ENCODE measurements around the gene TNIK.

DNA sequence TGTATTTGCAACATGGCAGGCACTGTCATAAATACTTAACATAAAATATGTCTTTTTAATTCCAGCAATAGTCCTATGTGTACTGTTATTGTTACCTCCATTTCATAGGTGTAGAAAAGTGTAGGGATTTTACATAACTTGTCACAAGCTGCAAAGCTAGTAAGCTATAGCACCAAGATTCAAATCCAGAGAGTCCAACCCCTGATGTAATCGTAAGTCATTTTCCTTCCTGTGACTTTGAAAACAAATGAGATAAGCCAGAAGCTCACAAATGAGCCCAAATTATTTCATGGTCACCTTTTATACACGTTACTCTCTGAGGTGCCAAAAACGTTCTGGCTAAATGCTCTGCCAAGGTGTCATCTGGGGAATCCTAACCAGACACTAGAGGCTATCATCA lies 23.8 kb downstream of the TNIK start:
- TF ChIP-seq, protein P1, sequence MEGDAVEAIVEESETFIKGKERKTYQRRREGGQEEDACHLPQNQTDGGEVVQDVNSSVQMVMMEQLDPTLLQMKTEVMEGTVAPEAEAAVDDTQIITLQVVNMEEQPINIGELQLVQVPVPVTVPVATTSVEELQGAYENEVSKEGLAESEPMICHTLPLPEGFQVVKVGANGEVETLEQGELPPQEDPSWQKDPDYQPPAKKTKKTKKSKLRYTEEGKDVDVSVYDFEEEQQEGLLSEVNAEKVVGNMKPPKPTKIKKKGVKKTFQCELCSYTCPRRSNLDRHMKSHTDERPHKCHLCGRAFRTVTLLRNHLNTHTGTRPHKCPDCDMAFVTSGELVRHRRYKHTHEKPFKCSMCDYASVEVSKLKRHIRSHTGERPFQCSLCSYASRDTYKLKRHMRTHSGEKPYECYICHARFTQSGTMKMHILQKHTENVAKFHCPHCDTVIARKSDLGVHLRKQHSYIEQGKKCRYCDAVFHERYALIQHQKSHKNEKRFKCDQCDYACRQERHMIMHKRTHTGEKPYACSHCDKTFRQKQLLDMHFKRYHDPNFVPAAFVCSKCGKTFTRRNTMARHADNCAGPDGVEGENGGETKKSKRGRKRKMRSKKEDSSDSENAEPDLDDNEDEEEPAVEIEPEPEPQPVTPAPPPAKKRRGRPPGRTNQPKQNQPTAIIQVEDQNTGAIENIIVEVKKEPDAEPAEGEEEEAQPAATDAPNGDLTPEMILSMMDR (IDR thresholded peaks at IDR 0.05; ENCODE audit: low read depth, low read length, missing input control): no peak
- no peak for TF ChIP-seq TAF1 (conservative IDR thresholded peaks at IDR 0.05)
- no peak for TF ChIP-seq RAD21 (IDR thresholded peaks at IDR 0.05)
- TF ChIP-seq EGR1 (IDR thresholded peaks at IDR 0.05; ENCODE audit: low read depth in 2 of 2): no peak
- TF ChIP-seq FOXA1 (IDR thresholded peaks at IDR 0.05): no peak
- TF ChIP-seq, protein P2, sequence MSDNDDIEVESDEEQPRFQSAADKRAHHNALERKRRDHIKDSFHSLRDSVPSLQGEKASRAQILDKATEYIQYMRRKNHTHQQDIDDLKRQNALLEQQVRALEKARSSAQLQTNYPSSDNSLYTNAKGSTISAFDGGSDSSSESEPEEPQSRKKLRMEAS (IDR thresholded peaks at IDR 0.05): no peak
- no peak for TF ChIP-seq GABPA (IDR thresholded peaks at IDR 0.05 in 1 of 2, conservative IDR thresholded peaks at IDR 0.05 in 1 of 2)
- TF ChIP-seq YY1 (IDR thresholded peaks at IDR 0.05): no peak
- TF ChIP-seq, protein P3, sequence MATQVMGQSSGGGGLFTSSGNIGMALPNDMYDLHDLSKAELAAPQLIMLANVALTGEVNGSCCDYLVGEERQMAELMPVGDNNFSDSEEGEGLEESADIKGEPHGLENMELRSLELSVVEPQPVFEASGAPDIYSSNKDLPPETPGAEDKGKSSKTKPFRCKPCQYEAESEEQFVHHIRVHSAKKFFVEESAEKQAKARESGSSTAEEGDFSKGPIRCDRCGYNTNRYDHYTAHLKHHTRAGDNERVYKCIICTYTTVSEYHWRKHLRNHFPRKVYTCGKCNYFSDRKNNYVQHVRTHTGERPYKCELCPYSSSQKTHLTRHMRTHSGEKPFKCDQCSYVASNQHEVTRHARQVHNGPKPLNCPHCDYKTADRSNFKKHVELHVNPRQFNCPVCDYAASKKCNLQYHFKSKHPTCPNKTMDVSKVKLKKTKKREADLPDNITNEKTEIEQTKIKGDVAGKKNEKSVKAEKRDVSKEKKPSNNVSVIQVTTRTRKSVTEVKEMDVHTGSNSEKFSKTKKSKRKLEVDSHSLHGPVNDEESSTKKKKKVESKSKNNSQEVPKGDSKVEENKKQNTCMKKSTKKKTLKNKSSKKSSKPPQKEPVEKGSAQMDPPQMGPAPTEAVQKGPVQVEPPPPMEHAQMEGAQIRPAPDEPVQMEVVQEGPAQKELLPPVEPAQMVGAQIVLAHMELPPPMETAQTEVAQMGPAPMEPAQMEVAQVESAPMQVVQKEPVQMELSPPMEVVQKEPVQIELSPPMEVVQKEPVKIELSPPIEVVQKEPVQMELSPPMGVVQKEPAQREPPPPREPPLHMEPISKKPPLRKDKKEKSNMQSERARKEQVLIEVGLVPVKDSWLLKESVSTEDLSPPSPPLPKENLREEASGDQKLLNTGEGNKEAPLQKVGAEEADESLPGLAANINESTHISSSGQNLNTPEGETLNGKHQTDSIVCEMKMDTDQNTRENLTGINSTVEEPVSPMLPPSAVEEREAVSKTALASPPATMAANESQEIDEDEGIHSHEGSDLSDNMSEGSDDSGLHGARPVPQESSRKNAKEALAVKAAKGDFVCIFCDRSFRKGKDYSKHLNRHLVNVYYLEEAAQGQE (IDR thresholded peaks at IDR 0.05): no peak
- no peak for TF ChIP-seq JUND (IDR thresholded peaks at IDR 0.05)
